HCT116 (cell line): ENCODE results near the gene SLC19A1. TPM values are rescaled to one million over a fixed set of nuclear protein-coding genes. Genes with fewer than 3 reads are reported as not detected.

Experiments used
- ATAC-seq: fragments of 200-7000 bp; cut with Tn5 transposase; 2 replicates; pipeline ENCODE4 v1.9.1; 2020; ENCODE audit warnings: mild to moderate bottlenecking, moderate library complexity
- BruUV-seq: library from RNA; stranded (reverse); fragments of 400-500 nt; replicated peaks from 2 replicates; lab custom pipeline; 2021; lab: Mats Ljungman, UMichigan
- CTCF ChIA-PET: fragments of 300-600 bp; sonication (Branson Sonifier 250); formaldehyde crosslinking; loops from one replicate; lab custom pipeline; 2021; ENCODE audit warnings: antibody characterized with exemption; lab: Charles Lee
- POLR2A ChIA-PET: fragments of 300-600, 350-600 bp; sonication (Branson Sonifier 250); formaldehyde crosslinking; loops from one replicate; lab custom pipeline; 2021; ENCODE audit warnings: antibody characterized with exemption; lab: Charles Lee
- RAD21 ChIA-PET, 2 experiments: fragments of 300-600 bp; sonication (Branson Sonifier 250); formaldehyde crosslinking; loops; one replicate each; lab custom pipeline; 2023; ENCODE audit warnings: low total read pairs in 2 of 2; ENCODE audit not compliant: uncharacterized antibody in 2 of 2, unreplicated experiment in 2 of 2, low non-redundant PET in 1 of 2; lab: Charles Lee
- DNase-seq: peaks from one replicate; pipeline ENCODE4 v3.0.0-alpha.2; 2010; ENCODE audit warnings: low read depth, low spot score
- H2AFZ ChIP-seq: fragments of 200-600 bp; shearing (Covaris generic), sonication (generic); 2 replicates; pipeline ENCODE4 v1.6.1; 2017; ENCODE audit warnings: low read depth, mixed run types, mixed read lengths, antibody characterized with exemption, low read length; ENCODE audit not compliant: poor library complexity, severe bottlenecking
- H3K27ac ChIP-seq: 2 replicates; pipeline ENCODE4 v1.5.1; 2012; ENCODE audit warnings: low read depth, low read length
- H3K27me3 ChIP-seq: fragments of 200-600 bp; sonication (generic); 2 replicates; pipeline ENCODE4 v1.6.1; 2016; ENCODE audit warnings: mixed run types, low read length, mixed read lengths; ENCODE audit not compliant: insufficient read depth
- H3K36me3 ChIP-seq, 2 experiments: fragments of 200-500 bp in 1 of 2; fragments of 200-600 bp in 1 of 2; sonication (Bioruptor generic) in 1 of 2; sonication (generic) in 1 of 2; 2 replicates each; pipeline versions ENCODE4 v1.5.1 to v1.6.1; 2014 to 2016; ENCODE audit warnings: low read length in 2 of 2, inconsistent platforms in 1 of 2, mixed read lengths in 1 of 2, mixed run types in 1 of 2; ENCODE audit not compliant: insufficient read depth in 2 of 2, control insufficient read depth in 1 of 2
- H3K4me1 ChIP-seq, 2 experiments: fragments of 200-600 bp in 1 of 2; sonication (generic) in 1 of 2; 2 replicates each; pipeline versions ENCODE4 v1.5.1 to v1.6.1; 2012 to 2017; ENCODE audit warnings: low read length in 2 of 2, inconsistent platforms in 1 of 2, mild to moderate bottlenecking in 1 of 2, mixed read lengths in 1 of 2, mixed run types in 1 of 2, moderate library complexity in 1 of 2; ENCODE audit not compliant: insufficient read depth in 2 of 2, control insufficient read depth in 1 of 2
- H3K4me2 ChIP-seq: fragments of 200-600 bp; sonication (generic); 2 replicates; pipeline ENCODE4 v1.6.1; 2017; ENCODE audit warnings: mixed run types, low read length, mixed read lengths
- H3K4me3 ChIP-seq, 2 experiments: fragments of 200-600 bp in 1 of 2; sonication (generic) in 1 of 2; replicated peaks in 1 of 2; 2 replicates each; pipeline ENCODE4 v1.5.1; 2011 to 2016; ENCODE audit warnings: low read length in 2 of 2, control low read depth in 1 of 2, low read depth in 1 of 2, mild to moderate bottlenecking in 1 of 2, mixed read lengths in 1 of 2, mixed run types in 1 of 2
- H3K79me2 ChIP-seq: fragments of 200-600 bp; sonication (generic); 2 replicates; pipeline ENCODE4 v1.6.1; 2017; ENCODE audit warnings: mild to moderate bottlenecking, mixed run types, low read length, moderate library complexity, mixed read lengths; ENCODE audit not compliant: insufficient read depth
- H3K9ac ChIP-seq: fragments of 200-600 bp; sonication (generic); 2 replicates; pipeline ENCODE4 v1.6.1; 2016; ENCODE audit warnings: low read length, mixed read lengths
- H3K9me2 ChIP-seq: fragments of 200-600 bp; sonication (generic), shearing (Covaris generic); 2 replicates; pipeline ENCODE4 v1.6.1; 2017; ENCODE audit warnings: mixed run types, mild to moderate bottlenecking, moderate library complexity; ENCODE audit not compliant: insufficient read depth
- H3K9me3 ChIP-seq, 2 experiments: fragments of 200-500 bp in 1 of 2; fragments of 200-600 bp in 1 of 2; sonication (Bioruptor generic) in 1 of 2; sonication (generic) in 1 of 2; 2 replicates each; pipeline ENCODE4 v1.6.1; 2014 to 2017; ENCODE audit warnings: low read length in 2 of 2, mixed read lengths in 2 of 2, inconsistent platforms in 1 of 2, low read depth in 1 of 2, mild to moderate bottlenecking in 1 of 2, mixed run types in 1 of 2, moderate library complexity in 1 of 2; ENCODE audit not compliant: control insufficient read depth in 1 of 2, insufficient read depth in 1 of 2
- H4K20me1 ChIP-seq: fragments of 200-600 bp; sonication (generic), shearing (Covaris generic); 2 replicates; pipeline ENCODE4 v1.6.1; 2017; ENCODE audit warnings: mixed run types, mild to moderate bottlenecking, moderate library complexity; ENCODE audit not compliant: insufficient read depth
- CBX3 ChIP-seq: IDR thresholded peaks from 2 replicates; pipeline ENCODE4 v1.6.1; 2012; ENCODE audit warnings: low read depth
- CEBPB ChIP-seq: IDR thresholded peaks from 2 replicates; pipeline ENCODE4 v1.6.1; 2012; ENCODE audit warnings: low read depth
- ELF1 ChIP-seq: IDR thresholded peaks from 2 replicates; pipeline ENCODE4 v1.6.1; 2012; ENCODE audit warnings: low read depth, borderline replicate concordance
- EZH2 ChIP-seq: fragments of 200-600 bp; sonication (generic); IDR thresholded peaks from 2 replicates; pipeline ENCODE4 v1.6.1; 2017; ENCODE audit warnings: antibody characterized with exemption, mixed run types
- EZH2phosphoT487 ChIP-seq: fragments of 200-600 bp; IDR thresholded peaks from 2 replicates; pipeline ENCODE4 v1.6.1; 2018; ENCODE audit warnings: antibody characterized with exemption, borderline replicate concordance
- JUND ChIP-seq: IDR thresholded peaks from 2 replicates; pipeline ENCODE4 v1.6.1; 2012
- POLR2AphosphoS5 ChIP-seq: IDR thresholded peaks from 2 replicates; pipeline ENCODE4 v1.6.1; 2011; ENCODE audit warnings: mild to moderate bottlenecking, low read depth, low read length, moderate library complexity
- RAD21 ChIP-seq: IDR thresholded peaks from 2 replicates; pipeline ENCODE4 v1.6.1; 2012; ENCODE audit warnings: low read depth, mild to moderate bottlenecking
- SIN3A ChIP-seq: IDR thresholded peaks from 2 replicates; pipeline ENCODE4 v1.6.1; 2012; ENCODE audit warnings: low read depth
- SP1 ChIP-seq: IDR thresholded peaks from 2 replicates; pipeline ENCODE4 v1.6.1; 2012; ENCODE audit warnings: low read depth
- ZNF274 ChIP-seq: fragments of 200-500 bp; sonication (Bioruptor generic); IDR thresholded peaks from 2 replicates; pipeline ENCODE4 v1.6.1; 2014; ENCODE audit warnings: mild to moderate bottlenecking, low read depth, low read length, inconsistent platforms
- intact Hi-C: fragments of 100-400 bp; cut with micrococcal nuclease; formaldehyde crosslinking; loops from 2 replicates; pipeline ENCODE4 v1.10.0; 2022
- total RNA-seq: library from RNA; stranded (reverse); gene quantifications from one replicate; pipeline ENCODE4 v1.2.1, GENCODE V29; 2021; ENCODE audit not compliant: unreplicated experiment
- TF ChIP-seq, protein P1 (sequence below): IDR thresholded peaks from 2 replicates; pipeline ENCODE4 v1.6.1; 2012
- TF ChIP-seq, protein P2 (sequence below), 3 experiments: fragments of 200-600 bp in 1 of 3; sonication (generic) in 1 of 3; IDR thresholded peaks in 2 of 3; conservative IDR thresholded peaks in 1 of 3; 2 replicates each; pipeline ENCODE4 v1.5.1; 2012 to 2017; ENCODE audit warnings: low read depth in 2 of 3, low read length in 2 of 3, antibody characterized with exemption in 1 of 3, borderline replicate concordance in 1 of 3, control low read depth in 1 of 3, mild to moderate bottlenecking in 1 of 3, mixed read lengths in 1 of 3, mixed run types in 1 of 3, moderate library complexity in 1 of 3; ENCODE audit not compliant: insufficient read depth in 1 of 3
- TF ChIP-seq, protein P3 (sequence below): IDR thresholded peaks from 2 replicates; pipeline ENCODE4 v1.6.1; 2012
- TF ChIP-seq, protein P4 (sequence below): IDR thresholded peaks from 2 replicates; pipeline ENCODE4 v1.6.1; 2012; ENCODE audit warnings: low read depth

SLC19A1 gene
- total RNA-seq, 1 experiment from 2014 or later: 50.2 TPM

DNA sequence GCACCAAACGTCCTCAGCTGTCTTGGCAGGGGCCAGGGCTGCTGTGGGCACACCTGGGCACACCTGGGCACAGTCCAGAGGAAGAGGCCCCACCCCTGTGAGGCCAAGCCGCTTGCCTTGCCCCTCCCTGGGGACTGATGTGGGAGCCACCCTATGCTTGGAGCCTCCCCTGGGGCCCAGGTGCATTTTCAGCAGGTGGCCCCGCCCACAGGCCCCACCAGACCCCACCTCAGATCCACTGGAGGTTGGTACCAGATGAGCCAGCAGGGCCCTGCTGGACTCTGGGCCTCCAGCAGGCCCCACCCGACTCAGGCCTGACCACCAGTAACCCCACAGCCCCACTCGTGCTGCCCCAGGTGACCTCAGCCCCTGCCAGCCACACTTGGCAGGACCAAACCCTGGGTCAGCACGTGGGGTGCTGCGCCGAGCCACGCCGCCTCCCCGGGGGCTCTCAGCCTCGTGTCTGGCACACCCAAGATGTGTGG is 8.8 kb downstream of the SLC19A1 start:
- CTCF ChIA-PET: no interaction called here
- intact Hi-C loops: no loop called here

DNA sequence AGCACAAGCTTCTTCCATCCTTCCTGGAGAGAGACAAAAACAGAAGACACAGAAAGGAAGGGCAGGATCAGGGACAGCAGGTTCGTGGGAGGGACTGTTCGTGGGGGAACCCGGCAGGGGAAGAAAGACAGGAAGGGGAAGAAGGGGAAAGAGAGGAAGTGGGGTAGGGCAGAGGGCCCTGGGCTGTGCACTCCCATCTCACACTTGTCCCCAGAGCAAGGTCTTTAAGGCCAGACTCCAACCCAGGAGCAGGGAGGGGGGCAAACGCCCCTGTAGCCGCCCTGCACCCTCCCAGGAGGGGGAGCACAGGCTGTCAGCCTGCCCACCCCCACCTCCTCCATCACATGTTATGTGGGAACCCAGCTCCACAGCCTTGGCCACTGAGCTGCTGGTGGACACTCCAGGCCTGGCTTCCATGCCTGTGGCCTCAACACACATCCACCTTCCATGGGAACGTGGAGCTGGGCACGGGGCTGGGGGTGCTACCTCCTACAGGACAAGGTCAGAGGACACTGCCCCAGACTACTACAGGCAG is 9.3 kb downstream of the SLC19A1 start:
- no peak overlapping the region for H3K4me2 ChIP-seq
- no peak overlapping the region for H2AFZ ChIP-seq
- POLR2A ChIA-PET: no interaction called here
- ATAC-seq (no peak), DNase-seq (no peak)
- no peaks in the 10 kb centered on the region for H3K9me3 ChIP-seq
- H3K9ac ChIP-seq: no peak overlapping the region
- no TSS peak for BruUV-seq
- no peaks in the 10 kb centered on the region; a peak in 1 of 4 replicates for H3K4me1 ChIP-seq
- no peaks in the 10 kb centered on the region for H4K20me1 ChIP-seq
- H3K9me2 ChIP-seq: no peaks in the 10 kb centered on the region
- CTCF ChIA-PET: no interaction called here
- no peak overlapping the region for H3K4me3 ChIP-seq
- RAD21 ChIA-PET: no interaction called here
- intact Hi-C loops: no loop called here
- peaks cover 62% of the 10 kb centered on the region for H3K79me2 ChIP-seq
- no peak overlapping the region; the same call in 1 of the 2 replicates for H3K27ac ChIP-seq
- H3K36me3 ChIP-seq: peaks cover 24 to 56% of the 10 kb centered on the region in 2 experiments
- H3K27me3 ChIP-seq: no peaks in the 10 kb centered on the region
- no peak for TF ChIP-seq CBX3
- no peak for TF ChIP-seq CEBPB
- no peak for TF ChIP-seq SIN3A
- TF ChIP-seq EZH2: no peak
- TF ChIP-seq ELF1: no peak
- no peak for TF ChIP-seq EZH2phosphoT487
- no peak for TF ChIP-seq ZNF274
- TF ChIP-seq, protein P1, sequence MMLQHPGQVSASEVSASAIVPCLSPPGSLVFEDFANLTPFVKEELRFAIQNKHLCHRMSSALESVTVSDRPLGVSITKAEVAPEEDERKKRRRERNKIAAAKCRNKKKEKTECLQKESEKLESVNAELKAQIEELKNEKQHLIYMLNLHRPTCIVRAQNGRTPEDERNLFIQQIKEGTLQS: no peak
- TF ChIP-seq POLR2AphosphoS5: no peak
- TF ChIP-seq RAD21: no peak
- TF ChIP-seq, protein P2, sequence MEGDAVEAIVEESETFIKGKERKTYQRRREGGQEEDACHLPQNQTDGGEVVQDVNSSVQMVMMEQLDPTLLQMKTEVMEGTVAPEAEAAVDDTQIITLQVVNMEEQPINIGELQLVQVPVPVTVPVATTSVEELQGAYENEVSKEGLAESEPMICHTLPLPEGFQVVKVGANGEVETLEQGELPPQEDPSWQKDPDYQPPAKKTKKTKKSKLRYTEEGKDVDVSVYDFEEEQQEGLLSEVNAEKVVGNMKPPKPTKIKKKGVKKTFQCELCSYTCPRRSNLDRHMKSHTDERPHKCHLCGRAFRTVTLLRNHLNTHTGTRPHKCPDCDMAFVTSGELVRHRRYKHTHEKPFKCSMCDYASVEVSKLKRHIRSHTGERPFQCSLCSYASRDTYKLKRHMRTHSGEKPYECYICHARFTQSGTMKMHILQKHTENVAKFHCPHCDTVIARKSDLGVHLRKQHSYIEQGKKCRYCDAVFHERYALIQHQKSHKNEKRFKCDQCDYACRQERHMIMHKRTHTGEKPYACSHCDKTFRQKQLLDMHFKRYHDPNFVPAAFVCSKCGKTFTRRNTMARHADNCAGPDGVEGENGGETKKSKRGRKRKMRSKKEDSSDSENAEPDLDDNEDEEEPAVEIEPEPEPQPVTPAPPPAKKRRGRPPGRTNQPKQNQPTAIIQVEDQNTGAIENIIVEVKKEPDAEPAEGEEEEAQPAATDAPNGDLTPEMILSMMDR (IDR thresholded peaks at IDR 0.05 in 2 of 3, conservative IDR thresholded peaks at IDR 0.05 in 1 of 3; ENCODE audit: borderline replicate concordance in 1 of 3, insufficient read depth in 1 of 3, low read depth in 2 of 3, low read length in 2 of 3): no peak
- TF ChIP-seq, protein P3, sequence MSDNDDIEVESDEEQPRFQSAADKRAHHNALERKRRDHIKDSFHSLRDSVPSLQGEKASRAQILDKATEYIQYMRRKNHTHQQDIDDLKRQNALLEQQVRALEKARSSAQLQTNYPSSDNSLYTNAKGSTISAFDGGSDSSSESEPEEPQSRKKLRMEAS: no peak
- no peak for TF ChIP-seq JUND
- no peak for TF ChIP-seq SP1
- TF ChIP-seq, protein P4, sequence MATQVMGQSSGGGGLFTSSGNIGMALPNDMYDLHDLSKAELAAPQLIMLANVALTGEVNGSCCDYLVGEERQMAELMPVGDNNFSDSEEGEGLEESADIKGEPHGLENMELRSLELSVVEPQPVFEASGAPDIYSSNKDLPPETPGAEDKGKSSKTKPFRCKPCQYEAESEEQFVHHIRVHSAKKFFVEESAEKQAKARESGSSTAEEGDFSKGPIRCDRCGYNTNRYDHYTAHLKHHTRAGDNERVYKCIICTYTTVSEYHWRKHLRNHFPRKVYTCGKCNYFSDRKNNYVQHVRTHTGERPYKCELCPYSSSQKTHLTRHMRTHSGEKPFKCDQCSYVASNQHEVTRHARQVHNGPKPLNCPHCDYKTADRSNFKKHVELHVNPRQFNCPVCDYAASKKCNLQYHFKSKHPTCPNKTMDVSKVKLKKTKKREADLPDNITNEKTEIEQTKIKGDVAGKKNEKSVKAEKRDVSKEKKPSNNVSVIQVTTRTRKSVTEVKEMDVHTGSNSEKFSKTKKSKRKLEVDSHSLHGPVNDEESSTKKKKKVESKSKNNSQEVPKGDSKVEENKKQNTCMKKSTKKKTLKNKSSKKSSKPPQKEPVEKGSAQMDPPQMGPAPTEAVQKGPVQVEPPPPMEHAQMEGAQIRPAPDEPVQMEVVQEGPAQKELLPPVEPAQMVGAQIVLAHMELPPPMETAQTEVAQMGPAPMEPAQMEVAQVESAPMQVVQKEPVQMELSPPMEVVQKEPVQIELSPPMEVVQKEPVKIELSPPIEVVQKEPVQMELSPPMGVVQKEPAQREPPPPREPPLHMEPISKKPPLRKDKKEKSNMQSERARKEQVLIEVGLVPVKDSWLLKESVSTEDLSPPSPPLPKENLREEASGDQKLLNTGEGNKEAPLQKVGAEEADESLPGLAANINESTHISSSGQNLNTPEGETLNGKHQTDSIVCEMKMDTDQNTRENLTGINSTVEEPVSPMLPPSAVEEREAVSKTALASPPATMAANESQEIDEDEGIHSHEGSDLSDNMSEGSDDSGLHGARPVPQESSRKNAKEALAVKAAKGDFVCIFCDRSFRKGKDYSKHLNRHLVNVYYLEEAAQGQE: no peak

More for the DNA sequence above, 8.8 kb downstream of the SLC19A1 start:
- Histone ChIP-seq H4K20me1 (no peaks in the 10 kb centered on the region), H3K27me3 (no peaks in the 10 kb centered on the region), H2AFZ (no peak overlapping the region), H3K4me1 (no peaks in the 10 kb centered on the region), H3K36me3 (peaks cover 24 to 56% of the 10 kb centered on the region in 2 experiments), H3K9ac (no peak overlapping the region), H3K4me2 (no peak overlapping the region)
- no peak for DNase-seq
- ATAC-seq: no peak
- RAD21 ChIA-PET: no interaction called here
- TF ChIP-seq ZNF274 (no peak), JUND (no peak)
- TF ChIP-seq, all 23 proteins: peak for 0
- no peak overlapping the region; the same call in 1 of the 2 replicates for H3K27ac ChIP-seq
- no peak overlapping the region for H3K4me3 ChIP-seq
- peaks cover 66% of the 10 kb centered on the region for H3K79me2 ChIP-seq
- BruUV-seq: no TSS peak
- POLR2A ChIA-PET: no interaction called here
- H3K9me2 ChIP-seq: no peaks in the 10 kb centered on the region
- H3K9me3 ChIP-seq: no peaks in the 10 kb centered on the region
